Adrenal gland (tissue), 19 donors: ENCODE data around the gene CNGA1. TPM values are rescaled to one million over a fixed set of nuclear protein-coding genes. Genes with fewer than 3 reads are reported as not detected.

Experiments used
- DNase-seq, 7 donors: peaks; one replicate each; pipeline ENCODE4 v3.0.0-alpha.2; 2019 to 2020
- H3K27ac ChIP-seq, 5 donors: fragments of 200-600 bp; sonication (generic) in 4 of 5; 1 replicate in 3 of 5; 2 replicates in 2 of 5; pipeline versions ENCODE4 v1.5.1 to v1.8.0; 2016 to 2020; ENCODE audit warnings: mild to moderate bottlenecking in 1 of 5
- H3K27me3 ChIP-seq: fragments of 200-600 bp; 2 replicates; pipeline ENCODE4 v1.8.0; 2021
- H3K36me3 ChIP-seq, 2 donors: fragments of 200-600 bp; replicated peaks in 1 of 2; 1 replicate in 1 of 2; 2 replicates in 1 of 2; pipeline versions ENCODE4 v1.5.1 to v1.8.0; 2018 to 2022
- H3K4me1 ChIP-seq, 2 donors: fragments of 200-600 bp; replicated peaks in 1 of 2; 1 replicate in 1 of 2; 2 replicates in 1 of 2; pipeline versions ENCODE4 v1.5.1 to v1.8.0; 2018 to 2021
- H3K4me3 ChIP-seq, 4 donors: fragments of 200-600 bp; sonication (generic) in 3 of 4; one replicate each; pipeline ENCODE4 v1.5.1; 2016 to 2018
- H3K9me3 ChIP-seq, 3 donors: fragments of 200-600 bp; sonication (generic) in 1 of 3; replicated peaks in 1 of 3; 1 replicate in 2 of 3; 2 replicates in 1 of 3; pipeline versions ENCODE4 v1.5.1 to v1.8.0; 2016 to 2021
- CTCF ChIP-seq, 6 experiments: fragments of 450-650 bp in 4 of 6; fragments of 200-600 bp in 2 of 6; sonication (generic) in 1 of 6; IDR thresholded peaks; 1 replicate in 5 of 6; 2 replicates in 1 of 6; pipeline versions ENCODE4 v1.5.1 to v1.8.0; 2016 to 2021; ENCODE audit warnings: antibody characterized with exemption in 6 of 6, mild to moderate bottlenecking in 2 of 6, moderate library complexity in 1 of 6
- POLR2A ChIP-seq, 2 donors: fragments of 450-650 bp; IDR thresholded peaks; one replicate each; pipeline ENCODE4 v1.6.1; 2017; ENCODE audit warnings: antibody characterized with exemption in 2 of 2, mild to moderate bottlenecking in 2 of 2, moderate library complexity in 1 of 2
- WGBS, 4 donors: extraction: QIAGEN DNeasy Blood & Tissue Kit in 2 of 4; methylation state at CpG; one replicate each; pipeline versions ENCODE4 v1.1.5 to v1.1.7; 2013 to 2017; 5-methylcytosine and 5-hydroxymethylcytosine counted together
- intact Hi-C, 2 donors: fragments of 100-400 bp; cut with DNase I; formaldehyde crosslinking; loops; one replicate each; pipeline versions ENCODE4 v1.14.1 to v1.15.0; 2022 to 2023
- long read RNA-seq, 10 donors: library from polyadenylated mRNA in 3 of 10; unstranded in 2 of 10; stranded (forward) in 1 of 10; transcript quantifications; one replicate each; pipeline ENCODE4 v2.0.0 and lab custom pipeline, GENCODE V29; 2021 to 2026
- polyA plus RNA-seq, 3 donors: library from polyadenylated mRNA; stranded (reverse); fragments of 200-250 nt in 2 of 3; fragments of 350-450 nt in 1 of 3; fragmentation: Illumina TruSeq in 1 of 3; extraction: RNeasy Lipid Tissue Mini Kit (QIAGEN cat#74804) in 1 of 3; gene quantifications; one replicate each; pipeline ENCODE4 v1.2.3, GENCODE V29; 2013 to 2014
- total RNA-seq, 9 donors: library from RNA; depleted of rRNA in 4 of 9; stranded (reverse); fragments of >200 nt in 4 of 9; fragments of 120-200 nt in 1 of 9; fragmentation: NEBNext Ultra II Directional in 1 of 9; extraction: Animal tissue kit (Norgen Biotek cat#: 25700) in 1 of 9; gene quantifications; one replicate each; pipeline versions ENCODE4 v1.1.0 to v1.2.4, GENCODE V29; 2013 to 2023
- donor health status: healthy with polysubstance abuse.
- donor health status: Bipolar disorder and iron deficiency.
- donor health status: DM: yes; HTN: yes; CAD: no.
- donor health status: DM: no; HTN: no; CAD: no.
- donor health status: DM: no; HTN: no; CAD: no.
- donor health status: DM: yes; HTN: yes; CAD: no.

The CNGA1 gene
- total RNA-seq, result 1 to 10 TPM in 5 of 9 donors, under 1 TPM in 3, not detected in 1; 0.24 to 4.8 (median 1.2) TPM
- polyA plus RNA-seq, result 1 to 10 TPM in 2 of 3 donors, under 1 TPM in 1; 0.84 to 4.6 (median 1.9) TPM
- long read RNA-seq, donor 1, result 0 reads
- long read RNA-seq, donor 2, result 0 reads
- long read RNA-seq, donor 3, result 0 reads
- long read RNA-seq, donor 4, partial matches to known transcripts, result 0 of 1 reads
- long read RNA-seq, donor 4, other reads (novel, unspliced or antisense), result 1 of 1 reads
- long read RNA-seq, donor 5, partial matches to known transcripts, result 2 of 5 reads
- long read RNA-seq, donor 5, other reads (novel, unspliced or antisense), result 3 of 5 reads
- long read RNA-seq, donor 6, result 0 reads
- long read RNA-seq, donor 7, result 0 reads
- long read RNA-seq, donor 8, result 0 reads
- long read RNA-seq, donor 9, result 0 reads
- long read RNA-seq, donor 10, result 0 reads

DNA sequence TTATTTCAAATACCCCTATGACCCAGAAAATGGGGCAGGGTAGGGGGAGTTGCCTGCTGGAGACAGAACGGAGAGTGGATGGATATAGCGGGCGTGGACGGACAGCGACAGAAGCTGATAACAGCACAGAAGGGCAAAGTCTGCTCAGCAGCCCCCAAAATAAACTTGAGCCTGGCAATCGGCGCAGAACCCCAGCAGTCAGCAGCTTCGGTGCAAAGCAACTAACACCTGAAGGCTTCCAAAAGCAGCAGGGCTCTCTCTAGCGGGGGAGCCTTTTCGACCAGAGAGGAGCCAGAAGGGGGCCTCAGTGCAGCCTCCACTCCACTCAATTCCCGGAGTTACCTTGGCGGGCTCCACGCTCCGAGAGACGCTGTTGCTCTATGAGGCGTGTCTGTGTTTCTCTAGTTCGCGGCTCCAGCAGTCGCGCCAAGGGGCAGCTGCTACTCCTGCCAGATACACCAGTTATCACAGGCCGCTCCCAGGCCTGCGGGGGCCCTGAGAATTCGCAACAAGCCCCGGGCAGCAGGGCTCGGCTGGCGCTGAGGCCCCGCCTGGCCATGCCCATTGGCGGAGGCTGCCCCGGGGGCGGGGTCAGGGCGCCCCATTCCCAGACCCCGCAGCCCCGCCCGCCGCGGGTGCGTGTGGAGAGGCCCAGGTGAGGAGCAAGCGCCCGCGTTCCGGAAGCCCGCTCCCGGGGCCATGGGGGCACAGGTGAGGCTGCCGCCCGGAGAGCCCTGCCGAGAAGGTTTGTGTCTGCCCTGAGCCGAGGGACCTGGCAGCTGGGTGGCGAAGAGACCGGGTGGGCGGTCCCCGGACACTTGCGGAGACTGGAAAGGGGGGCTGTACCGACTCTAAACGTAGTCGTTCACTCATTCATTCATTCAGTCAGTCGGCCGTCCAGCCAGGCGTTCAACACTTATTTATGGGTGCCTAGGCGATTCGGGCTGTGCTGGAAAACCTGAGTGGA, at the start of gene CNGA1, which contains the start of gene NIPAL1:
Gene CNGA1, minus strand, starts transcription at position 541 of the 967 bp plus-strand sequence. CDS start 63,992 bp downstream, outside the sequence.
Gene NIPAL1, plus strand, starts transcription at position 632 of the 967 bp plus-strand sequence. Its CDS starts 68 bp downstream, at position 700.
- DNase-seq, result peak; percentile 62 to 85 (median 74)
- Histone ChIP-seq H3K27ac (peak within 1 kb of the TSS in 2 of 5 donors; percentile 24 to 57), H3K4me1 (peaks cover 8 to 16% of the 10 kb centered on the region in 2 donors), H3K9me3 (no peaks in the 10 kb centered on the region), H3K27me3 (no peaks in the 10 kb centered on the region), H3K4me3 (peak within 1 kb of the TSS in 3 of 4 donors; percentile 10 to 70 (median 55)), H3K36me3 (no peaks in the 10 kb centered on the region)
- 2 to 5% (median 3%) methylated on average over 15 to 60 of the region's 60 CpGs for WGBS, 4 donors
- TF ChIP-seq POLR2A (IDR thresholded peaks at IDR 0.05) (peak in 1 of 2 donors; percentile 7), CTCF (IDR thresholded peaks at IDR 0.05) (peak in 2 of 6 experiments; percentile 20 to 29)
- intact Hi-C loops, result no loop called here

DNA sequence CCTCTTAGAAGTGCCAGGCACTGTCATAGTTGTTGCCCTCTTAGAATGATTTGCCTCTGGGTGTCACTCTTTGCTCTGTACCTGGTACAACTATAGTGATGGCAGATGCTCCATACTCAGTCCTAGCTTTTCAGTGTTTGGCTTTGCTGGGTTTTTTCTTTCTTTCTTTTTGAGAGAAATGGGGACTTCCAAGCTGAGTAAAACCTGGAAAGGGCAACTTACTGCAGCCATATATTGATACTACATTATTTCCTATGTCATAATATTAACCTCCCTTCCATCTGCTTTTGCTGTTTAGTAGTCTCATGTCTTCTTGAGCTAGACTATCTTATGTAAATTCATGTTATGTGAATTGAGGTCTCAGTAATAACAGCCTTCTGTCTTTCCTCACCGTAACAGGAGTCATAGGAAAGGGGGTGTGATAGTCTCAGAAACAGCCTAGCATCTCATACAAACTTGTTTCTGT, 49.1 kb upstream of the CNGA1 start:
- WGBS, 4 donors, result 85 to 94% (median 90%) methylated on average over 1 of the region's 1 CpG
- intact Hi-C loops, result no loop called here
- DNase-seq, result no peak

DNA sequence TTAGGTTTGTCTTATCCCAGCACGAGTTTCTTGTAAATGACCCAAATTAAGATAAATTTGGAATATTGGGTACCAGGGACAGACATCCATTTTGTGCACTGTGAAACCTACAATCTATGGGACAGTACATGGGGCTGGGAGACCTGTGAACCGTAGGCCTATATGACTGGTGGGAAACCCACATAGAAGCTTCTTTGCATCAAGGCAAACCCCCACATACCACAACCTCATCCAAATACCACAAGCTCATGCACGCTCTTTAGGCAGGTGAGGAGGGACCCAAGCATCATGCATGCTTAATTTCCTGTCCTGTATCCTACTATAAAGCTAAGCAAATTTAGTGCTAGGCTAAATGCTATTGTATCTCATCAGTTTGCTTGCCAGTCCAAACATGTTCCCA, 47.9 kb upstream of the CNGA1 start:
- 82 to 89% (median 86%) methylated on average over 3 of the region's 3 CpGs for WGBS, 4 donors

More for the DNA sequence above, 49.1 kb upstream of the CNGA1 start:
- Histone ChIP-seq H3K27ac (no peak overlapping the region), H3K9me3 (no peaks in the 10 kb centered on the region), H3K27me3 (no peaks in the 10 kb centered on the region), H3K4me1 (no peaks in the 10 kb centered on the region), H3K4me3 (no peak overlapping the region), H3K36me3 (no peaks in the 10 kb centered on the region)
- TF ChIP-seq CTCF (IDR thresholded peaks at IDR 0.05) (no peak), POLR2A (IDR thresholded peaks at IDR 0.05) (no peak)

More for the DNA sequence above, 47.9 kb upstream of the CNGA1 start:
- H3K36me3 ChIP-seq, result no peaks in the 10 kb centered on the region
- H3K27me3 ChIP-seq, result no peaks in the 10 kb centered on the region
- DNase-seq, result no peak
- no peak overlapping the region for H3K27ac ChIP-seq
- H3K9me3 ChIP-seq, result no peaks in the 10 kb centered on the region
- intact Hi-C loops, result no loop called here
- no peak overlapping the region for H3K4me3 ChIP-seq
- TF ChIP-seq CTCF (IDR thresholded peaks at IDR 0.05) (no peak), POLR2A (IDR thresholded peaks at IDR 0.05) (no peak)
- H3K4me1 ChIP-seq, result peaks cover 0 to 4% of the 10 kb centered on the region in 2 donors
